Fibroblast of pulmonary artery (primary cell): ENCODE results near the gene EFCAB6.

ENCODE experiments used
- DNase-seq: peaks from one replicate; pipeline ENCODE4 v3.0.0-alpha.2; 2010; ENCODE audit warnings: low read depth
- H3K4me3 ChIP-seq: replicated peaks from 2 replicates; pipeline ENCODE4 v1.5.1; 2011; ENCODE audit warnings: low read depth, mild to moderate bottlenecking, control low read depth, low read length, moderate library complexity
- CTCF ChIP-seq: IDR thresholded peaks from 2 replicates; pipeline ENCODE4 v1.5.1; 2011; ENCODE audit warnings: mild to moderate bottlenecking, control low read depth, low read length, inconsistent platforms; ENCODE audit errors: missing control alignments

EFCAB6 gene

GRCh38 chr22:43506487-43506886 is 305.6 kb downstream of the EFCAB6 start:
- no peak for DNase-seq
- no peak for TF ChIP-seq CTCF
- H3K4me3 ChIP-seq: no peak overlapping the region

- H3K4me3 ChIP-seq: no peak overlapping the region
- DNase-seq: no peak
- no peak for TF ChIP-seq CTCF
These were observed 306.2 kb downstream of the EFCAB6 start for GRCh38 chr22:43505896-43506295.

GRCh38 chr22:43505423-43505822 is 306.7 kb downstream of the EFCAB6 start:
- H3K4me3 ChIP-seq: no peak overlapping the region
- no peak for TF ChIP-seq CTCF
- no peak for DNase-seq

GRCh38 chr22:43504666-43505261 is 307.3 kb downstream of the EFCAB6 start:
- no peak overlapping the region for H3K4me3 ChIP-seq
- DNase-seq: no peak
- no peak for TF ChIP-seq CTCF

GRCh38 chr22:43504068-43504467 is 308.0 kb downstream of the EFCAB6 start:
- no peak for DNase-seq
- no peak for TF ChIP-seq CTCF
- H3K4me3 ChIP-seq: no peak overlapping the region

- TF ChIP-seq CTCF: no peak
- DNase-seq: no peak
- H3K4me3 ChIP-seq: no peak overlapping the region
These were observed 309.7 kb downstream of the EFCAB6 start for GRCh38 chr22:43502306-43502874.

- H3K4me3 ChIP-seq: no peak overlapping the region
- no peak for DNase-seq
- TF ChIP-seq CTCF: no peak
These were observed 310.2 kb downstream of the EFCAB6 start for GRCh38 chr22:43501878-43502277.
